ENCODE results near the gene THAP12. TPM values are rescaled to one million over a fixed set of nuclear protein-coding genes. Genes with fewer than 3 reads are reported as not detected.

The THAP12 gene
- total and polyA plus RNA-seq, 11 donors, result 9.5 to 29.3 (median 17.9) TPM

DNA sequence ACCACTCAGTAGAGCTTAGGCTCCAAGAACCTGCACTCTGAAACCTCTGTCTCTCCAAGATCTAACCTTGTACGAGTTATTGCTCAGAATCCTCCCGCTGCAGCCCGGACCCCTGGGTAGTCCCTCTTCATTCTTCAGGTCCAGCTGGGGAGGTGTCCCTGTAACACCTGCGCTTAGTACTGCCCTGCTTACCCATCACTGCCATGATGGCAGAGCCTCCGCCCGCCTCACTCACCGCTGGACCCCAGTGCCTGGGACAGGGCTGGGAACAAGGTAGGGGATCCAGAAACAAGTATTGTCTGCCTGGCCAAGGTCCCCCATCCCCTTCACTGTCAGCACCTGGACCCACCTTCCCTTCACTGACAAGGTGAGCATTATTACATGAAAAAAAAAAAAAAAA, 50.3 kb downstream of the THAP12 start:
- H3K36me3 ChIP-seq, result no peaks in the 10 kb centered on the region
- DNase-seq (no peak), ATAC-seq (no peak)
- H3K27ac ChIP-seq, result no peak overlapping the region
- no peaks in the 10 kb centered on the region for H3K27me3 ChIP-seq
- WGBS, 4 donors, result 96 to 98% (median 97%) methylated on average over 7 of the region's 7 CpGs
- intact Hi-C loops (cut with DNase I), result no loop called here
- H3K4me1 ChIP-seq, result peaks cover 0 to 13% (median 0%) of the 10 kb centered on the region in 12 donors
- H3K9me3 ChIP-seq, result peaks cover 0 to 11% (median 0%) of the 10 kb centered on the region in 12 donors
- TF ChIP-seq, protein P1, sequence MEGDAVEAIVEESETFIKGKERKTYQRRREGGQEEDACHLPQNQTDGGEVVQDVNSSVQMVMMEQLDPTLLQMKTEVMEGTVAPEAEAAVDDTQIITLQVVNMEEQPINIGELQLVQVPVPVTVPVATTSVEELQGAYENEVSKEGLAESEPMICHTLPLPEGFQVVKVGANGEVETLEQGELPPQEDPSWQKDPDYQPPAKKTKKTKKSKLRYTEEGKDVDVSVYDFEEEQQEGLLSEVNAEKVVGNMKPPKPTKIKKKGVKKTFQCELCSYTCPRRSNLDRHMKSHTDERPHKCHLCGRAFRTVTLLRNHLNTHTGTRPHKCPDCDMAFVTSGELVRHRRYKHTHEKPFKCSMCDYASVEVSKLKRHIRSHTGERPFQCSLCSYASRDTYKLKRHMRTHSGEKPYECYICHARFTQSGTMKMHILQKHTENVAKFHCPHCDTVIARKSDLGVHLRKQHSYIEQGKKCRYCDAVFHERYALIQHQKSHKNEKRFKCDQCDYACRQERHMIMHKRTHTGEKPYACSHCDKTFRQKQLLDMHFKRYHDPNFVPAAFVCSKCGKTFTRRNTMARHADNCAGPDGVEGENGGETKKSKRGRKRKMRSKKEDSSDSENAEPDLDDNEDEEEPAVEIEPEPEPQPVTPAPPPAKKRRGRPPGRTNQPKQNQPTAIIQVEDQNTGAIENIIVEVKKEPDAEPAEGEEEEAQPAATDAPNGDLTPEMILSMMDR (IDR thresholded peaks at IDR 0.05), result no peak
- no peak for TF ChIP-seq POLR2A (IDR thresholded peaks at IDR 0.05)
- no peak overlapping the region for H3K4me3 ChIP-seq

- Histone ChIP-seq H3K9me3 (peaks cover 0 to 7% (median 0%) of the 10 kb centered on the region in 12 donors), H3K27ac (no peak overlapping the region), H3K36me3 (no peaks in the 10 kb centered on the region), H3K4me3 (no peak overlapping the region), H3K27me3 (no peaks in the 10 kb centered on the region), H3K4me1 (peaks cover 0 to 13% (median 0%) of the 10 kb centered on the region in 12 donors)
- WGBS, 4 donors, result 73 to 85% (median 78%) methylated on average over 3 to 4 of the region's 4 CpGs
- DNase-seq, result no peak
- ATAC-seq, result no peak
- intact Hi-C loops (cut with DNase I), result loop anchor here in 1 of 10 donors (10.0 kb wide), 1 partner anchor 785 kb away; no protein-coding TSS in a partner anchor
- TF ChIP-seq POLR2A (IDR thresholded peaks at IDR 0.05), result no peak
- TF ChIP-seq, protein P1 (IDR thresholded peaks at IDR 0.05), result no peak
Measured at GRCh38 chr11:76329983-76330382, 50.9 kb downstream of the THAP12 start.

DNA sequence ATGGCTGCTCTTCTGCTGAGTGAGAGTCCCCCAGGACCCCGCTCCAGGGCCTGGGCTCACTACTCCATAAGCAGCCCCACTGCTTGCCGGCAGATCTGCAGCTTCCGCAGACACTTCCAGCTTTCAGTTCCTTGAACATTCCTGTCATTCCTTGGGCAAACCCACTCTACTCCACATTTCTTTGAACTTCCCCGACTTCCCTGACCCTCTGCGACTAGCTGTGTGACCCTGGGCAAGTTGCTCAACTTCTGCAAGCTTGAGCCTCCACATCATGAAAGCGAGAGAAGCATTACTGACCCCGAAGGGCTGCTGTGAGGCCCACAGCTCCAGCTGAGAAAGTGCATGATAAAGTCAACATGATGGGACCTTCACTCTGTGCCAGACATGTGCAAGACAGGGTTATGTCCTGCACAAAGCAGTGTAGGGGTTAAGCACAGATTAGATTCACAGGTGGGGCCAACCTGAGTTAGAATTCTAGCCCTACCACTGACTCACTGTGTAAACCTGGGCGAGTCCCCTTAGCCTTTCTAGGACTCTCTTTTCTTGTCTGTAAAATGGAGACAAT, 51.8 kb downstream of the THAP12 start:
- 78 to 89% (median 82%) methylated on average over 8 of the region's 8 CpGs for WGBS, 4 donors

GRCh38 chr11:76327756-76328388, 53.1 kb downstream of the THAP12 start:
- 77 to 95% (median 82%) methylated on average over 4 to 9 of the region's 9 CpGs for WGBS, 4 donors
- no peaks in the 10 kb centered on the region for H3K9me3 ChIP-seq
- peaks cover 0 to 13% (median 0%) of the 10 kb centered on the region in 12 donors for H3K4me1 ChIP-seq
- no peaks in the 10 kb centered on the region for H3K27me3 ChIP-seq
- no peak for TF ChIP-seq POLR2A (IDR thresholded peaks at IDR 0.05)
- TF ChIP-seq, protein P1 (IDR thresholded peaks at IDR 0.05), result no peak
- H3K36me3 ChIP-seq, result no peaks in the 10 kb centered on the region
- ATAC-seq, result peak; percentile 47 to 85 (median 72)
- DNase-seq, result peak in 2 of 5 donors; percentile 45 to 63
- no peak overlapping the region for H3K4me3 ChIP-seq
- H3K27ac ChIP-seq, result no peak overlapping the region
- intact Hi-C loops (cut with DNase I), result loop anchor here in 1 of 10 donors (10.0 kb wide), 1 partner anchor 783 kb away; no protein-coding TSS in a partner anchor

More for the DNA sequence above, 51.8 kb downstream of the THAP12 start:
- H3K4me1 ChIP-seq, result peaks cover 0 to 13% (median 0%) of the 10 kb centered on the region in 12 donors
- H3K27ac ChIP-seq, result no peak overlapping the region
- no peaks in the 10 kb centered on the region for H3K36me3 ChIP-seq
- H3K4me3 ChIP-seq, result no peak overlapping the region
- no peaks in the 10 kb centered on the region for H3K9me3 ChIP-seq
- no peak for ATAC-seq
- no peaks in the 10 kb centered on the region for H3K27me3 ChIP-seq
- DNase-seq, result no peak
- TF ChIP-seq, protein P1 (IDR thresholded peaks at IDR 0.05), result no peak
- no peak for TF ChIP-seq POLR2A (IDR thresholded peaks at IDR 0.05)
- intact Hi-C loops (cut with DNase I), result loop anchor here in 1 of 10 donors (10.0 kb wide), 1 partner anchor 784 kb away; no protein-coding TSS in a partner anchor

Data from heart left ventricle (tissue), 16 donors.